Fibroblast of the aortic adventitia (primary cell): Measurements from ENCODE around the gene CBY2. TPM values are rescaled to one million over a fixed set of nuclear protein-coding genes. Genes with fewer than 3 reads are reported as not detected.
"Not testable (repeated sequence)": the region's sequence is repeated elsewhere in the genome, so short reads cannot be mapped to it uniquely, and the experiment has no call there.

Experiments used
- DNase-seq: peaks from one replicate; pipeline ENCODE4 v3.0.0-alpha.2; 2010; ENCODE audit warnings: low read depth
- H3K4me3 ChIP-seq: 2 replicates; pipeline ENCODE4 v1.5.1; 2011; ENCODE audit warnings: low read depth, mild to moderate bottlenecking, control low read depth, low read length, moderate library complexity
- total RNA-seq: library from RNA; depleted of rRNA; stranded (reverse); fragments of >200 nt; gene quantifications from 2 replicates; pipeline ENCODE4 v1.2.3, GENCODE V29; 2012; ENCODE audit warnings: low replicate concordance
- TF ChIP-seq, protein P1 (sequence below): IDR thresholded peaks from 2 replicates; pipeline ENCODE4 v1.5.1; 2011; ENCODE audit warnings: mild to moderate bottlenecking, low read length, control low read depth, inconsistent platforms; ENCODE audit not compliant: insufficient read depth

CBY2 gene, protein sequence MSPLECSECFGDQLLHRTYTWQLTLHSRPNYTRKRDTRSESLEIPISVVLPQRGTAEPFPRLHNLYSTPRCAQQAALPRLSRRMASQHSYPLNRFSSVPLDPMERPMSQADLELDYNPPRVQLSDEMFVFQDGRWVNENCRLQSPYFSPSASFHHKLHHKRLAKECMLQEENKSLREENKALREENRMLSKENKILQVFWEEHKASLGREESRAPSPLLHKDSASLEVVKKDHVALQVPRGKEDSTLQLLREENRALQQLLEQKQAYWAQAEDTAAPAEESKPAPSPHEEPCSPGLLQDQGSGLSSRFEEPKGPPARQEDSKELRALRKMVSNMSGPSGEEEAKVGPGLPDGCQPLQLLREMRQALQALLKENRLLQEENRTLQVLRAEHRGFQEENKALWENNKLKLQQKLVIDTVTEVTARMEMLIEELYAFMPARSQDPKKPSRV
- total RNA-seq: not detected in 2 replicates

- TF ChIP-seq, protein P1, sequence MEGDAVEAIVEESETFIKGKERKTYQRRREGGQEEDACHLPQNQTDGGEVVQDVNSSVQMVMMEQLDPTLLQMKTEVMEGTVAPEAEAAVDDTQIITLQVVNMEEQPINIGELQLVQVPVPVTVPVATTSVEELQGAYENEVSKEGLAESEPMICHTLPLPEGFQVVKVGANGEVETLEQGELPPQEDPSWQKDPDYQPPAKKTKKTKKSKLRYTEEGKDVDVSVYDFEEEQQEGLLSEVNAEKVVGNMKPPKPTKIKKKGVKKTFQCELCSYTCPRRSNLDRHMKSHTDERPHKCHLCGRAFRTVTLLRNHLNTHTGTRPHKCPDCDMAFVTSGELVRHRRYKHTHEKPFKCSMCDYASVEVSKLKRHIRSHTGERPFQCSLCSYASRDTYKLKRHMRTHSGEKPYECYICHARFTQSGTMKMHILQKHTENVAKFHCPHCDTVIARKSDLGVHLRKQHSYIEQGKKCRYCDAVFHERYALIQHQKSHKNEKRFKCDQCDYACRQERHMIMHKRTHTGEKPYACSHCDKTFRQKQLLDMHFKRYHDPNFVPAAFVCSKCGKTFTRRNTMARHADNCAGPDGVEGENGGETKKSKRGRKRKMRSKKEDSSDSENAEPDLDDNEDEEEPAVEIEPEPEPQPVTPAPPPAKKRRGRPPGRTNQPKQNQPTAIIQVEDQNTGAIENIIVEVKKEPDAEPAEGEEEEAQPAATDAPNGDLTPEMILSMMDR: no peak
- DNase-seq: no peak
- H3K4me3 ChIP-seq: no peak within 1 kb of the TSS
Observed at GRCh38 chr13:45702088-45702487, at the start of gene CBY2. TSS of gene CBY2 (plus strand) at chr13:45702320. CDS start at chr13:45702391, 71 bp downstream.

DNA sequence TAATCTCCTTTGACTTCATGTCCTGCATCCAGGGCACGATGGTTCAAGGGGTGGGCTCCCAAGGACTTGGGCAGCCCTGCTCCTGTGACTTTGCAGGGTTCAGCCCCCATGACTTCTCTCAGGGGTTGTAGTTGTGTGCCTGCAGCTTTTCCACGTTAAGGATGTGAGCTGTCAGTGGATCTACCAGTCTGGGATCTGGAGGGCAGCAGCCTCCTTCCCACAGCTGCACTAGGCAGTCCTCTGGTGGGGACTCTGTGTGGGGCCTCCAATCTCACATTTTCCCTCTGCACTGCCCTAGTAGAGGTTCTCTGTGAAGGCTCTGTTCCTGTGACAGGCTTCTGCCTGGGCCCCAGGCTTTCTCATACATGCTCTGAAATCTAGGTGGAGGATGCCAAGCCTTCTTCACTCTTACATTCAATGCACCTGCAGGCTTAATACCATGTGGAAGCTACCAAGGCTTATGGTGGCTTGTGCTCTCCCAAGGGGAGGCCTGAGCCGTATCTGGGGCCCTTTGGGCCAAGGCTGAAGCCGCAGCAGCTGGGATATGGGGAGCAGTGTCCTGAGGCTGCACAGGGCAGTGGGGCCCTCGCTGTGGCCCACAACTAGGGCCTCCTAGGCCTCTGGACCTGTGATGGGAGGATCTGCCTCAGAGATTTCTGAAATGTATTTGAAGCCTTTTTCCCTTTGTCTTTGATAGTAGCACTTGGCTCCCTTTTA is 47.3 kb upstream of the CBY2 start:
- no peak overlapping the region for H3K4me3 ChIP-seq
- DNase-seq: no peak
- TF ChIP-seq, protein P1: no peak

DNA sequence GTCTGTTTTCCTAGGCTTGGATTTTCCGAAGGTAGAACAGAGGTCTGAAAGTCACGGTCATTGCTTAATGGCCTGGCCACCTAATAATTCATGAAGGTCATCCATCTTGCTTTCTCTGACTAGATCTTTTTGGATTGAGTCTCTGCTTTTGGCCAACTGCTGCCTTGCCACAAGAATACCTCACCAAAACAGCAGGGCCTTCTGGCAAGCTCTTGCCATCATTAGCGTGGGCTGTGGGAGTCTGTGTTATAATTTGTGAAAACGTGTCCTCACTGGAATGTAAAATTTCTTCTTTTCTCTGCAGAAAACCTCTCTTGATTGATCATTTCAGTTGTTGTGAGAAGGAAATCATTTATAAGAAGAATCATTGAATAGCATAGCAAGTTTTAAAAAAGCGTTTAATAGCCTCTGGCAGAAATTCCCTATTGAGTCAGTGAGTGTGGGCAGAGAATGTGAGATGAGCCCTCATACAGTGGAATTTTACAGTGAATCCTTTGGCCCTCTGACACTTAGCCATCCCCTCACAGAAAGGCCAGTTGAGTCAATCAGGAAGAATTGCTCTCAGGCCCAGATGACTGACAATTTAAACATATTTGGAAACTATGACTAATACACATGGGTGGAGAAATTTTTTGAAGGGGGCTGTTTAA is 43.4 kb upstream of the CBY2 start:
- no peak overlapping the region for H3K4me3 ChIP-seq
- TF ChIP-seq, protein P1: no peak
- peak; percentile 6 for DNase-seq

- no peak for DNase-seq
- TF ChIP-seq, protein P1: no peak
- H3K4me3 ChIP-seq: no peak overlapping the region
Observed at GRCh38 chr13:45659536-45659935, 42.6 kb upstream of the CBY2 start.

- not testable (repeated sequence) for H3K4me3 ChIP-seq, DNase-seq
Observed at GRCh38 chr13:45660458-45660857, 41.7 kb upstream of the CBY2 start.

DNA sequence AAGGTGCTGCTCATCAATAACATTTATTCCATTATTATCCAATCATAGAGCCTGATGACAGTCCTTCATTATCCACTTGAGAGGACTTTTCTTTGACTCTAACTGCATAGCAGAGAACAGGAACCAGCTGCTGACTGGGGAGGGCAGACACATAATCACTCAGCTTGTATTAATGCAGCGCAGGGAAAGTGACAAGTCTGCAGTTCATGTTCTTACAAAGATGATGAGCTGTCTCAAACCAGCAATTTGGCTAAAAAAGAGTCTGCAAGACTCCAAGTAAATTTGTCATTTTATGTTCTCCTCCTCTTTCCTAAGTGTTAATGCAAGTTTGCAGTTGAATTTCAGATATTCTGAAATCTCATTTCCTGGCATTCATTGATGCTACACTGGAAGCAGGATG is 40.0 kb upstream of the CBY2 start:
- TF ChIP-seq, protein P1: no peak
- H3K4me3 ChIP-seq: no peak overlapping the region
- no peak for DNase-seq

DNA sequence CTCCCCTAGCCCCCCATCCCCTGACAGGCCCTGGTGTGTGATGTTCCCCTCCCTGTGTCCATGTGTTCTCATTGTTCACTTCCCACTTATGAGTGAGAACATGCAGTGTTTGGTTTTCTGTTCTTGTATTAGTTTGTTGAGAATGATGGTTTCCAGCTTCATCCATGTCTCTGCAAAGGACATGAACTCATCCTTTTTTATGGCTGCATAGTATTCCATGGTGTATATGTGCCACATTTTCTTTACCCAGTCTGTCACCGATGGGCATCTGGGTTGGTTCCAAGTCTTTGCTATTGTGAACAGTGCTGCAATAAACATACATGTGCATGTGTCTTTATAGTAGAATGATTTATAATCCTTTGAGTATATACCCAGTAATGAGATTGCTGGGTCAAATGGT is 39.2 kb upstream of the CBY2 start:
- not testable (repeated sequence) for DNase-seq, H3K4me3 ChIP-seq

DNA sequence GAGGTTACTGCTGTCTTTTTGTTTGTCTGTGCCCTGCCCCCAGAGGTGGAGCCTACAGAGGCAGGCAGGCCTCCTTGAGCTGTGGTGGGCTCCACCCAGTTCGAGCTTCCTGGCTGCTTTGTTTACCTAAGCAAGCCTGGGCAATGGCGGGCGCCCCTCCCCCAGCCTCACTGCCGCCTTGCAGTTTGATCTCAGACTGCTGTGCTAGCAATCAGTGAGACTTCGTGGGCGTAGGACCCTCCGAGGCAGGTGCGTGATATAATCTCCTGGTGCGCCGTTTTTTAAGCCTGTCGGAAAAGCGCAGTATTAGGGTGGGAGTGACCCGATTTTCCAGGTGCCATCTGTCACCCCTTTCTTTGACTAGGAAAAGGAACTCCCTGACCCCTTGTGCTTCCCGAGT is 32.5 kb upstream of the CBY2 start:
- H3K4me3 ChIP-seq, DNase-seq: not testable (repeated sequence)
